VCaP (cell line): ENCODE results near the gene CYB5A.

Experiments
- H3K27ac ChIP-seq: fragments of 450-650 bp; 2 replicates; pipeline ENCODE4 v1.5.1; 2017
- CTCF ChIP-seq: fragments of 450-650 bp; conservative IDR thresholded peaks from 2 replicates; pipeline ENCODE4 v1.5.1; 2017; ENCODE audit warnings: mild to moderate bottlenecking, moderate library complexity

CYB5A gene

GRCh38 chr18:74291771-74292540 is at the start of gene CYB5A:
Gene CYB5A, minus strand, starts transcription at chr18:74291963. Its CDS starts 88 bp downstream, at chr18:74291875.
- TF ChIP-seq CTCF = no peak
- peak within 1 kb of the TSS; percentile 99 for H3K27ac ChIP-seq

GRCh38 chr18:74337912-74338309 is 46.1 kb upstream of the CYB5A start:
- H3K27ac ChIP-seq = no peak overlapping the region
- TF ChIP-seq CTCF = no peak

- no peak for TF ChIP-seq CTCF
- no peak overlapping the region for H3K27ac ChIP-seq
Observed at GRCh38 chr18:74337155-74337911, 45.6 kb upstream of the CYB5A start.

GRCh38 chr18:74336656-74337055 is 44.9 kb upstream of the CYB5A start:
- TF ChIP-seq CTCF = no peak
- H3K27ac ChIP-seq = no peak overlapping the region

GRCh38 chr18:74334242-74334893 is 42.6 kb upstream of the CYB5A start:
- no peak overlapping the region for H3K27ac ChIP-seq
- no peak for TF ChIP-seq CTCF

- no peak for TF ChIP-seq CTCF
- H3K27ac ChIP-seq = no peak overlapping the region
Observed at GRCh38 chr18:74333091-74333490, 41.3 kb upstream of the CYB5A start.

- H3K27ac ChIP-seq = no peak overlapping the region
- TF ChIP-seq CTCF = peak; percentile 83
Observed at GRCh38 chr18:74331404-74331803, 39.6 kb upstream of the CYB5A start.
